Osteoblast (primary cell): ENCODE measurements around the gene PARD3. TPM values are rescaled to one million over a fixed set of nuclear protein-coding genes. Genes with fewer than 3 reads are reported as not detected.

Experiments
- DNase-seq: peaks from one replicate; pipeline ENCODE4 v3.0.0; 2011; ENCODE audit warnings: low spot score, mixed read lengths; ENCODE audit not compliant: insufficient read length; ENCODE audit errors: missing footprints
- H2AFZ ChIP-seq: 2 replicates; pipeline ENCODE4 v1.6.0; 2011; ENCODE audit warnings: mild to moderate bottlenecking, low read length
- H3K27ac ChIP-seq: 2 replicates; pipeline ENCODE4 v1.5.1; 2011; ENCODE audit warnings: mild to moderate bottlenecking, low read depth, low read length, moderate library complexity
- H3K27me3 ChIP-seq: 2 replicates; pipeline ENCODE4 v1.6.0; 2012; ENCODE audit warnings: mild to moderate bottlenecking, control low read depth, inconsistent platforms, low read length, moderate library complexity; ENCODE audit not compliant: insufficient read depth
- H3K36me3 ChIP-seq: 2 replicates; pipeline ENCODE4 v1.5.1; 2011; ENCODE audit warnings: mild to moderate bottlenecking, low read length, control low read depth, moderate library complexity; ENCODE audit not compliant: insufficient read depth
- H3K4me1 ChIP-seq: 2 replicates; pipeline ENCODE4 v1.5.1; 2011; ENCODE audit warnings: mild to moderate bottlenecking, low read length, control low read depth, moderate library complexity; ENCODE audit not compliant: insufficient read depth
- H3K4me2 ChIP-seq: 2 replicates; pipeline ENCODE4 v1.6.0; 2011; ENCODE audit warnings: mild to moderate bottlenecking, low read length; ENCODE audit not compliant: insufficient read depth
- H3K4me3 ChIP-seq: fragments of 200-600 bp; sonication (generic); 3 replicates; pipeline ENCODE4 v1.5.1; 2012; ENCODE audit warnings: mild to moderate bottlenecking, low read length, inconsistent platforms; ENCODE audit not compliant: insufficient read depth
- H3K79me2 ChIP-seq: 2 replicates; pipeline ENCODE4 v1.6.0; 2012; ENCODE audit warnings: mild to moderate bottlenecking, low read length, control low read depth, inconsistent platforms; ENCODE audit not compliant: insufficient read depth
- H3K9me3 ChIP-seq: 2 replicates; pipeline ENCODE4 v1.5.1; 2011; ENCODE audit warnings: low read depth, low read length, control low read depth
- H4K20me1 ChIP-seq: 2 replicates; pipeline ENCODE4 v1.6.0; 2012; ENCODE audit warnings: mild to moderate bottlenecking, low read length, control low read depth; ENCODE audit not compliant: insufficient read depth
- CTCF ChIP-seq: IDR thresholded peaks from 2 replicates; pipeline ENCODE4 v1.5.1; 2011; ENCODE audit warnings: mild to moderate bottlenecking, low read depth, low read length, moderate library complexity; ENCODE audit errors: extremely low read depth
- small RNA-seq: library from RNA; depleted of rRNA; stranded (forward); fragments of <200 nt; gene quantifications from one replicate; pipeline ENCODE3, GENCODE V24; 2012
- total RNA-seq: library from RNA; depleted of rRNA; stranded (reverse); fragments of >200 nt; gene quantifications from 2 replicates; pipeline ENCODE4 v1.2.3, GENCODE V29; 2012

PARD3 gene
- total RNA-seq, 1 donor, result 71.7 TPM

- no peaks in the 10 kb centered on the region for H3K27me3 ChIP-seq
- H4K20me1 ChIP-seq, result no peaks in the 10 kb centered on the region
- H3K4me2 ChIP-seq, result no peak overlapping the region
- peaks cover 8% of the 10 kb centered on the region for H3K9me3 ChIP-seq
- no peak overlapping the region for H3K27ac ChIP-seq
- no peaks in the 10 kb centered on the region for H3K4me1 ChIP-seq
- H3K4me3 ChIP-seq, result no peak overlapping the region
- DNase-seq, result no peak
- H2AFZ ChIP-seq, result no peak overlapping the region
- no peaks in the 10 kb centered on the region for H3K79me2 ChIP-seq
- H3K36me3 ChIP-seq, result no peaks in the 10 kb centered on the region
- no peak for TF ChIP-seq CTCF
Observed at GRCh38 chr10:34063592-34063991, 751.5 kb downstream of the PARD3 start.

GRCh38 chr10:34061841-34062240 lies 753.3 kb downstream of the PARD3 start:
- no peaks in the 10 kb centered on the region for H3K27me3 ChIP-seq
- H3K79me2 ChIP-seq, result no peaks in the 10 kb centered on the region
- no peak overlapping the region for H2AFZ ChIP-seq
- H3K4me1 ChIP-seq, result no peaks in the 10 kb centered on the region
- H3K9me3 ChIP-seq, result peaks cover 8% of the 10 kb centered on the region
- no peak overlapping the region for H3K4me3 ChIP-seq
- no peak overlapping the region for H3K4me2 ChIP-seq
- no peaks in the 10 kb centered on the region for H4K20me1 ChIP-seq
- no peak overlapping the region for H3K27ac ChIP-seq
- H3K36me3 ChIP-seq, result no peaks in the 10 kb centered on the region
- no peak for TF ChIP-seq CTCF
- no peak for DNase-seq

Small RNA genes lying within 50 kb of the gene (small RNA-seq; reads per million reads assigned to genes)
- not detected for gene ELOBP4
- not detected for gene RF00019
- not detected for gene RPL37P18
